22Rv1 (cell line): ENCODE measurements around the gene THRB.

ENCODE experiments used
- ZFX ChIP-seq: fragments of 450-650 bp; IDR thresholded peaks from 2 replicates; pipeline ENCODE4 v1.6.1; 2017; ENCODE audit warnings: antibody characterized with exemption, borderline replicate concordance
- TF ChIP-seq, protein P1 (sequence below): fragments of 450-650 bp; IDR thresholded peaks from 2 replicates; pipeline ENCODE4 v1.5.1; 2017; ENCODE audit warnings: mild to moderate bottlenecking

GRCh38 chr3:24349367-24350019 lies 145.2 kb downstream of the THRB start:
- TF ChIP-seq, protein P1, sequence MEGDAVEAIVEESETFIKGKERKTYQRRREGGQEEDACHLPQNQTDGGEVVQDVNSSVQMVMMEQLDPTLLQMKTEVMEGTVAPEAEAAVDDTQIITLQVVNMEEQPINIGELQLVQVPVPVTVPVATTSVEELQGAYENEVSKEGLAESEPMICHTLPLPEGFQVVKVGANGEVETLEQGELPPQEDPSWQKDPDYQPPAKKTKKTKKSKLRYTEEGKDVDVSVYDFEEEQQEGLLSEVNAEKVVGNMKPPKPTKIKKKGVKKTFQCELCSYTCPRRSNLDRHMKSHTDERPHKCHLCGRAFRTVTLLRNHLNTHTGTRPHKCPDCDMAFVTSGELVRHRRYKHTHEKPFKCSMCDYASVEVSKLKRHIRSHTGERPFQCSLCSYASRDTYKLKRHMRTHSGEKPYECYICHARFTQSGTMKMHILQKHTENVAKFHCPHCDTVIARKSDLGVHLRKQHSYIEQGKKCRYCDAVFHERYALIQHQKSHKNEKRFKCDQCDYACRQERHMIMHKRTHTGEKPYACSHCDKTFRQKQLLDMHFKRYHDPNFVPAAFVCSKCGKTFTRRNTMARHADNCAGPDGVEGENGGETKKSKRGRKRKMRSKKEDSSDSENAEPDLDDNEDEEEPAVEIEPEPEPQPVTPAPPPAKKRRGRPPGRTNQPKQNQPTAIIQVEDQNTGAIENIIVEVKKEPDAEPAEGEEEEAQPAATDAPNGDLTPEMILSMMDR = no peak
- TF ChIP-seq ZFX = no peak
